Stimulated activated CD4-positive, alpha-beta T cell treated with anti-CD3 and anti-CD28 coated beads, Interleukin-15, amount 100 ng/mL, for 24 hours (primary cell): ENCODE results near the gene KIF26B.
A peak's percentile ranks its signal among the peaks of the same experiment; 100 is the strongest.

Source experiments
- DNase-seq: peaks from one replicate; pipeline ENCODE4 v3.0.0-alpha.2; 2020

The KIF26B gene

DNA sequence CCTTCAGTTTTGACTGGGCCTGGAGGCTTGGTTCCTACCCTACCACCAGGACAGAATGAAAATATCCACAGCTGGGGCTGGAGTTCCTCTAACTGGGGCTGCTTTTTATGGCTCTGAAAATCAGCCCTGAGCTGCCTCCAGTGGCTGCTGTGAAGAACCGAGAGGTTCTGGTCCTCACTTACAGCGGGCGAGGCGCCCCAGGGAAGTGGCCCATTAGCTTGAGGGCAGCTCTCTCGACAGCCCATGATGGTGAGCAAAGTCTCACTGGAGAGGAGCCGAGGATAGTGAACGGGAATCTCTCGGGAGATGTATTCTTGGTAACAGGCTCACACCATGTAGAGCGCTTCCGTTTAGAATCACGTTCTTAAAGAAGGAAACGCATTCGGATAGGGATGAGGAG, 459.7 kb downstream of the KIF26B start:
- no peak for DNase-seq

DNA sequence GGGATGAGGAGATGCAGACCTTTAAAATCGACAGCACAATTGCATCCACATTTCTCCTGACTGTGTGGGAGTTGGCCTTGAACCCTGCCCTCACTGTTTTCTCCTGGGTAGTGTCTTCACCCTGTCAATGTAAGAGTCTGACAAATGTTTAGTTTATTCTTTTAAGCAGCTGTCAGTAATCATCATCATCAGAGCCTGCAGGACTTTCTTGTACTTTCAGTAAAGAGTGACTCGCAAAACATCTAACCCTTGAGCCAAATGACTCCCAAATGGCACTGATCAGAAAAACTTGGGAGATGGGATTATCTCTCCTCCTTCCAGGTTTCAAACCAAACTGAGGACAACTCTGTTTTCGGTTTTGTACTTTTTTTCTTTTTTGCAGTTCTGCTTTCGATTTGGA, 460.2 kb downstream of the KIF26B start:
- no peak for DNase-seq

GRCh38 chr1:245621589-245621988, 466.8 kb downstream of the KIF26B start:
- DNase-seq = peak; percentile 23

GRCh38 chr1:245622332-245623014, 467.7 kb downstream of the KIF26B start:
- DNase-seq = no peak

GRCh38 chr1:245641384-245641783, 486.6 kb downstream of the KIF26B start:
- DNase-seq = no peak

- no peak for DNase-seq
Measured at GRCh38 chr1:245645406-245645805, 490.6 kb downstream of the KIF26B start.

DNA sequence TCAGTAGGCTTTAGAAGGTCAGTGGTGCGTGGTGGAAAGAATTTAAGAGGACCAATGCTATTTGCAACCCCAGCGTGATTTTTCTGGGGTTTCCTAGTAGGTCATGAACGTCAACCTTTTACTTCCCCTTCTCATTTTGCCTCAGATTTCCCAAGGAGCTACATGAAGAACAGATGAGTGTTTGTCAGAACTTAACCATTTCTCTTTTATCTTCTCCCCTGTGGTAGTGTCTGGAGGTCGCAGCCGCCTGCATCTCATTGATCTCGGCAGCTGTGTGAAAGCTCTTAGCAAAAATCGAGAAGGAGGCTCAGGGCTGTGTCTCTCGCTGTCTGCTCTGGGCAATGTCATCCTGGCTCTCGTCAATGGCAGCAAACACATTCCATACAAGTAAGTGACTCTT, 491.1 kb downstream of the KIF26B start:
- no peak for DNase-seq

GRCh38 chr1:245648749-245649522, 494.2 kb downstream of the KIF26B start:
- DNase-seq = peak; percentile 14

DNA sequence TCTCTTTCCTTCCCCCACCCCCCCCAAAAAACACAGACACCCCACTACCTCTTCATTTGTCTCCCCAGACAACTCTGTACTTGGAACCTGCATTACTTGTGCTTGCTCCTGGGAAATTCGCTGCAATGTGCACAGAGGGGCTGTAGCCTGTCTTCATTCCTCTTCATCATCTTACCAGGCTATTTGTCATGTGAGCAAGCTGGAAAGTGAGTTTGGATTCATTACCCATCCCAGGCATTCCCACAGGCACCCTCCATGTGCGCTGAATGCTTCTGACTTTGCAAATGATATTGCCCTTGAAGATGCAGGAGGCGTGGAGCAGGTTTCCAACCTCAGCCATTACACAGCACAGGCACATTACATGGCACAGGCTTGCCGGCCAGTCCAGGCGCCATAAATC, 494.9 kb downstream of the KIF26B start:
- DNase-seq = no peak

DNA sequence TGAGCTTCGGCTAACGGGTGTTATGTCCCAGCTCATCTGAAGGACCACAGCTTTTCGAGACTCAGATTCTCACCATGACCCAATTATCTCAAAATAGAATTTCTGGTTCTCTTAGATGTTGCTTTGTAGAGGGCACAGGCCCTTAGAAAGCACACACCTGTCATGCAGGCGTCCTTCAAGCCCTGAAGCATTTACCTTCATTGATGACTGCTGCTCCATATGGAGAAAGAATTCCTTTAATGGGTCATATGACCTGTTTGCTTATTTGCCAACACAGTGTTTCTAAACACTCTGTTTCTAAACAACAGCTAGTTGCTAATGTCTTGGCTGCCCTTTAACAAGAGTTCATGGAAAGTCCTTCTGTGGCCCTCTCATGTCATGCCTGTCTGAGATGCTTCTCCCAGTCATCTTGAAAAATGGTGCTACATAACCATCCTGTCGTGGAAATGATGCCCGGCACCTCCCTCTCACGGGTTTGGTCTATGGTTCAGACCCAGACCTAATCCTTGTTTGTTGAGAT, 495.7 kb downstream of the KIF26B start:
- DNase-seq = no peak

GRCh38 chr1:245651093-245651492, 496.3 kb downstream of the KIF26B start:
- DNase-seq = no peak

DNA sequence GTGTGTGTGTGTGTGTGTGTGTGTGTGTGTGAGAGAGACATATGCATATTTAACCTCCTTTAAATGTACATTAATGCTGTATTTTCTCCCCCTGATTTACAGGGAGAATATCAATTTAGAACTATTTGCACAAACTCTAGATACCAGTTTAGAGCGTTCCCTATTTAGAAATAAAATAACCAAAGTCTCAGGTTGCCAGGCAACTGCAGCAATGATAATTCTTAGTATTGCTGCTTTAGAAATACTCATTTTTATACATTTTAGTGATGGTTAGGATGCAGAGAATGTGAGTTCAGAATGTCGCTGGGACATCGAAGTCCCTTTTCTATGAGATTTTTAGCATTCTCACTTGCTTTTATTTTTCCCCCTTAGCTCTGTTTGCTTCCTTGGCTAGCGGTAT, 497.3 kb downstream of the KIF26B start:
- DNase-seq = no peak

- no peak for DNase-seq
Measured at GRCh38 chr1:245652660-245653427, 498.1 kb downstream of the KIF26B start.

DNA sequence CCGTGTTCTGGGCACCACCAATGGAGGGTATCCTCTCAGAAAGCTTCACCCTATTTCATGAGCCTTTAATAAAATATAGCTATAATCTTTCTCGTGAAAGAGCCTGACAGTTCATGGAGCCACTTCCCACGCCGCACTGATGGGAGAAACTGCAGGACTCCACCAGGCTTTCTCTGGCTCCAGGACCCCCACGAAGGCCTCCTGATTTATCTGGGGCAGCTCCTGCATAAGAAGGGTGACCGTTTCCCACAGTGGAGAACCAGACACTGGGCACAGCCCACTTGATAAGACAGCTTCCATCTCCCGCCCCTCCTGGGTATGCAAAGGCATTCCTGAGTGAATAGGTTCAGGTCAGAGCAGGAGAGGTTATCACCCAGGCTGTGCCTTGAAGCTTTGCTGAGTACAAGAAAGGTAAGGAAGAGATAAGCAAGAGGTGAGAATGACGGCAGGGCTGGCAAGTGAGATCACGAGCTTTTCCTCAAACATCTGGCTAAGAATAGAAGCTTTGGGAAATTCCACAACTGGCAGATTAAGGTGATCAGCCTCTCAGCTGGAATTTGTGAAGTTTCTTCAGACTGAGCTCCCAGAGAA, 499.8 kb downstream of the KIF26B start:
- DNase-seq = no peak

GRCh38 chr1:245656189-245656717, 501.5 kb downstream of the KIF26B start:
- no peak for DNase-seq

DNA sequence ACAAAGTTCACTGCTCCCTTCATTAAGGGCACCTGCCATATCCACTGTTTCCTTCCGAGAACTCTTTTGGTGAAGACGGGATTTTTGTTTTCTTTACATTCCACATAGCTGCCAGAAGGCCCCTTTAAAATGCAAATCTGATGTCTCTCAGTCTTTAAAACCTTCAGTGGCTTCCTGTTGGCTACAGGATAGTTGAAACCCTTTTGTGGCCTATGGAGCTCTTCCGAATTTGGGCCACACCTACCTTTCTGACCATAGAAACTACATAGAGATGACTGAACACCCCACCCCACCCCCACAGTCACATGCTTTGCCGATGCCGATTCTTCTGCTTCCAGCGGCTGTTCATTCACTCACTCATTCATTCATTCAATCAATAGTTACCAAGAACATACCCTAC, 502.6 kb downstream of the KIF26B start:
- no peak for DNase-seq

DNA sequence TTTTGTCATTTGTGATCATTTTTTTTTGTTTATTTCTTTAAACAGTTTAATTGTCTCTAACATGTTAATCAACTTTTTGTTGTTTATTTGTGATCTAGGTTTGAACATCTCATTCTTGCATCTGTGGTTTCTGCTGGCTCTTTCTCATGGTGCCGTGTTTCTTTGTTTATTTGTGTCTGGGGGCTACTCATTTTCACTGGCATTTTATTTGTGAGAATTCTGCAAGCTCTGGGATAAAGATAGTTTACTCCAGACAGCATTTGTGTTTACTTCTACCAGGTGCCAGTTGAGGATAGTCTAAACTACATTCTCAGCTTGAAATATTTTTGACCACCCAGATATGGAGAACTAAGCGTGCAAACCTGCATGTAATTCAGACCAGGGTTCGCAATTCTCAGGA, 508.6 kb downstream of the KIF26B start:
- DNase-seq = no peak

GRCh38 chr1:245663841-245664240, 509.1 kb downstream of the KIF26B start:
- DNase-seq = no peak

GRCh38 chr1:245666412-245666811, 511.6 kb downstream of the KIF26B start:
- DNase-seq = no peak

GRCh38 chr1:245671349-245671748, 516.6 kb downstream of the KIF26B start:
- no peak for DNase-seq

- DNase-seq = no peak
Measured at GRCh38 chr1:245671966-245672767, 517.4 kb downstream of the KIF26B start.
